WI38 (cell line): Measurements from ENCODE around the gene MCTP2.

Source experiments
- H3K4me3 ChIP-seq: 2 replicates; pipeline ENCODE4 v1.5.1; 2011; ENCODE audit warnings: low read depth, mild to moderate bottlenecking, control low read depth, low read length
- TF ChIP-seq, protein P1 (sequence below): IDR thresholded peaks from 2 replicates; pipeline ENCODE4 v1.5.1; 2012; ENCODE audit warnings: low read depth, mild to moderate bottlenecking, control low read depth, low read length

Gene MCTP2

GRCh38 chr15:94290730-94291129, 59.4 kb downstream of the MCTP2 start:
- TF ChIP-seq, protein P1, sequence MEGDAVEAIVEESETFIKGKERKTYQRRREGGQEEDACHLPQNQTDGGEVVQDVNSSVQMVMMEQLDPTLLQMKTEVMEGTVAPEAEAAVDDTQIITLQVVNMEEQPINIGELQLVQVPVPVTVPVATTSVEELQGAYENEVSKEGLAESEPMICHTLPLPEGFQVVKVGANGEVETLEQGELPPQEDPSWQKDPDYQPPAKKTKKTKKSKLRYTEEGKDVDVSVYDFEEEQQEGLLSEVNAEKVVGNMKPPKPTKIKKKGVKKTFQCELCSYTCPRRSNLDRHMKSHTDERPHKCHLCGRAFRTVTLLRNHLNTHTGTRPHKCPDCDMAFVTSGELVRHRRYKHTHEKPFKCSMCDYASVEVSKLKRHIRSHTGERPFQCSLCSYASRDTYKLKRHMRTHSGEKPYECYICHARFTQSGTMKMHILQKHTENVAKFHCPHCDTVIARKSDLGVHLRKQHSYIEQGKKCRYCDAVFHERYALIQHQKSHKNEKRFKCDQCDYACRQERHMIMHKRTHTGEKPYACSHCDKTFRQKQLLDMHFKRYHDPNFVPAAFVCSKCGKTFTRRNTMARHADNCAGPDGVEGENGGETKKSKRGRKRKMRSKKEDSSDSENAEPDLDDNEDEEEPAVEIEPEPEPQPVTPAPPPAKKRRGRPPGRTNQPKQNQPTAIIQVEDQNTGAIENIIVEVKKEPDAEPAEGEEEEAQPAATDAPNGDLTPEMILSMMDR = no peak

GRCh38 chr15:94293411-94294402, 62.3 kb downstream of the MCTP2 start:
- TF ChIP-seq, protein P1 = no peak
- no peak overlapping the region for H3K4me3 ChIP-seq

More at GRCh38 chr15:94290730-94291129, 59.4 kb downstream of the MCTP2 start:
- no peak overlapping the region for H3K4me3 ChIP-seq

- TF ChIP-seq, protein P1 = no peak
Observed at GRCh38 chr15:94294556-94294955, 63.2 kb downstream of the MCTP2 start.

GRCh38 chr15:94295275-94295674, 63.9 kb downstream of the MCTP2 start:
- TF ChIP-seq, protein P1 = no peak
- no peak overlapping the region for H3K4me3 ChIP-seq

More at GRCh38 chr15:94294556-94294955, 63.2 kb downstream of the MCTP2 start:
- H3K4me3 ChIP-seq = no peak overlapping the region

GRCh38 chr15:94296717-94297116, 65.4 kb downstream of the MCTP2 start:
- no peak overlapping the region for H3K4me3 ChIP-seq

GRCh38 chr15:94297558-94297957, 66.2 kb downstream of the MCTP2 start:
- TF ChIP-seq, protein P1 = no peak
- H3K4me3 ChIP-seq = no peak overlapping the region

More at GRCh38 chr15:94296717-94297116, 65.4 kb downstream of the MCTP2 start:
- TF ChIP-seq, protein P1 = no peak

DNA sequence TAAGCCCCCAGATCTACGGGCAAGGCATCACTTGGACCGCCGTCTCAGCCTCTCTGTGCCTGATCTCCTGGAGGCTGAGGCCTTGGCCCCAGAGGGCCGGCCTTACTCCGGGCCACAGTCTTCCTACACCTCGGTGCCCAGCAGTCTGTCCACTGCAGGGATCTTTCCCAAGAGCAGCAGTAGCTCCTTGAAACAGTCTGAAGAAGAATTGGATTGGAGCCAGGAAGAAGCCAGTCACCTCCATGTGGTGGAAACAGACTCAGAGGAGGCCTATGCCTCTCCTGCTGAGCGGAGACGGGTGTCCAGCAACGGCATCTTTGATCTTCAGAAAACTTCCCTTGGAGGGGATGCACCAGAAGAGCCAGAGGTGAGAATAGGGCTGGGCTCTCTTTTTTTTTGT, 67.0 kb downstream of the MCTP2 start:
- TF ChIP-seq, protein P1 = no peak
- H3K4me3 ChIP-seq = no peak overlapping the region
